ENCODE measurements around the gene ICA1L. TPM values are rescaled to one million over a fixed set of nuclear protein-coding genes. Genes with fewer than 3 reads are reported as not detected.

The ICA1L gene
- total and polyA plus RNA-seq, 2 of the 13 experiments (the other 11 are each of a cell fraction or from before 2014, with no cell fraction given): 1.5 to 2.4 TPM

DNA sequence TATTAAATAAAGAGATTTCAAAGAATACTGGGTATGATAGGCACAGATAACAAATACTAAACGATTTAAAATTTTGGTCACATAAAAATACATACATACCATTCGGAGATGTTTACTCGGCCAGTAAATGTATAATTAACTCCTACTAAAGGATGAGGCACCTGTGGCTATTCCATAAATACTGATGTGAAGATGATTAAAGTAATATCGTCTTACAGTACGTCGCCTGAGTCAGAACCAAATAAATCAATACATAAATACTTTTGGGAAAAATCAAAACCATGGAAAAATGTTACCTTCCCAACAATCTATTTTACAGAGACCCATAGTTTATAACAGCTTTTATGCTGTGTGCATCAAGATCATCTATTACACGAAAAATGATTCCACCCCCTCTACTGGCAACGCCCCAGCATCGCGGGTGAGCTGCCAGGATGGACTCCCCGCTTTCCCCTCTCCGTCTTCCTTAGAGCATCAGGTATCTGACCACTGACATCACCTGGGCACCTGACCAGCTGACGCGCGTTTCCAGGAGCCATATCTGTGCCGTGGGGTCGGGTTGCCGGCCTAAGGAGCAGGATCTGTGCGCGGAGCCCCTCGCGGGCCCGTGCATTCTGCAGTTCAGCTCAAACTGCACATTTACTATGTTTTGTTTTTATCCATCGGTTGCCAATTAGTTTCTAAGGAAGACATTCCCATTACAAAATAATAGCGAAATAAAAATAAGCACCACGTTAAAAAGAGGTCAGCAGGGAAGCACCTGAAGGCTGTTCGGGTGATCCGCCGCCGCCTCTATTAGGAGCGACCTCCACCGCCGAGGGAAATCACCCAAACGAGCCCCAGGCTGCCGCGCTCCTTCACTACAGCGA is 901 bp downstream of the ICA1L start (continued):
- TF ChIP-seq, protein P1, sequence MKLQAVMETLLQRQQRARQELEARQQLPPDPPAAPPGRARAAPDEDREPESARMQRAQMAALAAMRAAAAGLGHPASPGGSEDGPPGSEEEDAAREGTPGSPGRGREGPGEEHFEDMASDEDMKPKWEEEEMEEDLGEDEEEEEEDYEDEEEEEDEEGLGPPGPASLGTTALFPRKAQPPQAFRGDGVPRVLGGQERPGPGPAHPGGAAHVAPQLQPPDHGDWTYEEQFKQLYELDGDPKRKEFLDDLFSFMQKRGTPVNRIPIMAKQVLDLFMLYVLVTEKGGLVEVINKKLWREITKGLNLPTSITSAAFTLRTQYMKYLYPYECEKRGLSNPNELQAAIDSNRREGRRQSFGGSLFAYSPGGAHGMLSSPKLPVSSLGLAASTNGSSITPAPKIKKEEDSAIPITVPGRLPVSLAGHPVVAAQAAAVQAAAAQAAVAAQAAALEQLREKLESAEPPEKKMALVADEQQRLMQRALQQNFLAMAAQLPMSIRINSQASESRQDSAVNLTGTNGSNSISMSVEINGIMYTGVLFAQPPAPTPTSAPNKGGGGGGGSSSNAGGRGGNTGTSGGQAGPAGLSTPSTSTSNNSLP (IDR thresholded peaks at IDR 0.05; ENCODE audit: low read depth, low read length): 0 out of 2 replicates have a peak, but pooled peaks have one; percentile 53
- TF ChIP-seq, protein P2, sequence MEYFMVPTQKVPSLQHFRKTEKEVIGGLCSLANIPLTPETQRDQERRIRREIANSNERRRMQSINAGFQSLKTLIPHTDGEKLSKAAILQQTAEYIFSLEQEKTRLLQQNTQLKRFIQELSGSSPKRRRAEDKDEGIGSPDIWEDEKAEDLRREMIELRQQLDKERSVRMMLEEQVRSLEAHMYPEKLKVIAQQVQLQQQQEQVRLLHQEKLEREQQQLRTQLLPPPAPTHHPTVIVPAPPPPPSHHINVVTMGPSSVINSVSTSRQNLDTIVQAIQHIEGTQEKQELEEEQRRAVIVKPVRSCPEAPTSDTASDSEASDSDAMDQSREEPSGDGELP (IDR thresholded peaks at IDR 0.05; ENCODE audit: borderline replicate concordance, low read depth): peak; percentile 83
- TF ChIP-seq LCORL (IDR thresholded peaks at IDR 0.05) (no peak), LCORL (CRISPR knock-in tag; IDR thresholded peaks at IDR 0.05) (peak; percentile 17; the same call in 1 of the 2 replicates), EED (CRISPR knock-in tag; IDR thresholded peaks at IDR 0.05) (peak; percentile 95; the same call in 1 of the 2 replicates), TARDBP (CRISPR knock-in tag; IDR thresholded peaks at IDR 0.05) (peak; percentile 16; the same call in 1 of the 2 replicates), ZNF550 (CRISPR knock-in tag; IDR thresholded peaks at IDR 0.05; ENCODE audit: borderline replicate concordance) (no peak; the same call in 1 of the 2 replicates), ZNF546 (CRISPR knock-in tag; conservative IDR thresholded peaks at IDR 0.05) (no peak; the same call in 1 of the 2 replicates), ZNF513 (CRISPR knock-in tag; conservative IDR thresholded peaks at IDR 0.05) (no peak), ZNF501 (CRISPR knock-in tag; IDR thresholded peaks at IDR 0.05) (no peak), ZNF891 (CRISPR knock-in tag; IDR thresholded peaks at IDR 0.05) (no peak), ZNF704 (CRISPR knock-in tag; IDR thresholded peaks at IDR 0.05; ENCODE audit: borderline replicate concordance) (no peak), KLF16 (CRISPR knock-in tag; IDR thresholded peaks at IDR 0.05) (peak in 1 of 2 experiments; percentile 45; a peak in 1 of 4 replicates), NCOA1 (CRISPR knock-in tag; IDR thresholded peaks at IDR 0.05) (no peak), MXD4 (CRISPR knock-in tag; IDR thresholded peaks at IDR 0.05) (no peak), ZNF282 (IDR thresholded peaks at IDR 0.05; ENCODE audit: partially characterized antibody) (no peak), HNF4G (IDR thresholded peaks at IDR 0.05; ENCODE audit: borderline replicate concordance, low read depth, low read length) (no peak), HNF4G (CRISPR knock-in tag; IDR thresholded peaks at IDR 0.05; ENCODE audit: borderline replicate concordance, low read depth) (no peak), ZBTB21 (CRISPR knock-in tag; IDR thresholded peaks at IDR 0.05) (no peak), MEIS1 (CRISPR knock-in tag; IDR thresholded peaks at IDR 0.05; ENCODE audit: borderline replicate concordance) (no peak; the same call in 1 of the 2 replicates), ZNF292 (CRISPR knock-in tag; IDR thresholded peaks at IDR 0.05; ENCODE audit: borderline replicate concordance, low read depth) (peak; percentile 55; the same call in 1 of the 2 replicates)
- TF ChIP-seq, protein P3, sequence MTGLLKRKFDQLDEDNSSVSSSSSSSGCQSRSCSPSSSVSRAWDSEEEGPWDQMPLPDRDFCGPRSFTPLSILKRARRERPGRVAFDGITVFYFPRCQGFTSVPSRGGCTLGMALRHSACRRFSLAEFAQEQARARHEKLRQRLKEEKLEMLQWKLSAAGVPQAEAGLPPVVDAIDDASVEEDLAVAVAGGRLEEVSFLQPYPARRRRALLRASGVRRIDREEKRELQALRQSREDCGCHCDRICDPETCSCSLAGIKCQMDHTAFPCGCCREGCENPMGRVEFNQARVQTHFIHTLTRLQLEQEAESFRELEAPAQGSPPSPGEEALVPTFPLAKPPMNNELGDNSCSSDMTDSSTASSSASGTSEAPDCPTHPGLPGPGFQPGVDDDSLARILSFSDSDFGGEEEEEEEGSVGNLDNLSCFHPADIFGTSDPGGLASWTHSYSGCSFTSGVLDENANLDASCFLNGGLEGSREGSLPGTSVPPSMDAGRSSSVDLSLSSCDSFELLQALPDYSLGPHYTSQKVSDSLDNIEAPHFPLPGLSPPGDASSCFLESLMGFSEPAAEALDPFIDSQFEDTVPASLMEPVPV (CRISPR knock-in tag; IDR thresholded peaks at IDR 0.05): peak; percentile 15; the same call in 1 of the 2 replicates

Data from HepG2 (cell line).